Measurements from ENCODE around the gene OR52W1.

OR52W1 gene

GRCh38 chr11:6203327-6203726 lies 4.3 kb downstream of the OR52W1 start:
- H3K4me3 ChIP-seq (ENCODE audit: low read depth, low read length) = no peak overlapping the region
- DNase-seq (ENCODE audit: low read depth) = peak; percentile 24
- TF ChIP-seq, protein P1, sequence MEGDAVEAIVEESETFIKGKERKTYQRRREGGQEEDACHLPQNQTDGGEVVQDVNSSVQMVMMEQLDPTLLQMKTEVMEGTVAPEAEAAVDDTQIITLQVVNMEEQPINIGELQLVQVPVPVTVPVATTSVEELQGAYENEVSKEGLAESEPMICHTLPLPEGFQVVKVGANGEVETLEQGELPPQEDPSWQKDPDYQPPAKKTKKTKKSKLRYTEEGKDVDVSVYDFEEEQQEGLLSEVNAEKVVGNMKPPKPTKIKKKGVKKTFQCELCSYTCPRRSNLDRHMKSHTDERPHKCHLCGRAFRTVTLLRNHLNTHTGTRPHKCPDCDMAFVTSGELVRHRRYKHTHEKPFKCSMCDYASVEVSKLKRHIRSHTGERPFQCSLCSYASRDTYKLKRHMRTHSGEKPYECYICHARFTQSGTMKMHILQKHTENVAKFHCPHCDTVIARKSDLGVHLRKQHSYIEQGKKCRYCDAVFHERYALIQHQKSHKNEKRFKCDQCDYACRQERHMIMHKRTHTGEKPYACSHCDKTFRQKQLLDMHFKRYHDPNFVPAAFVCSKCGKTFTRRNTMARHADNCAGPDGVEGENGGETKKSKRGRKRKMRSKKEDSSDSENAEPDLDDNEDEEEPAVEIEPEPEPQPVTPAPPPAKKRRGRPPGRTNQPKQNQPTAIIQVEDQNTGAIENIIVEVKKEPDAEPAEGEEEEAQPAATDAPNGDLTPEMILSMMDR (IDR thresholded peaks at IDR 0.05; ENCODE audit: low read depth, low read length, missing control alignments) = no peak

DNA sequence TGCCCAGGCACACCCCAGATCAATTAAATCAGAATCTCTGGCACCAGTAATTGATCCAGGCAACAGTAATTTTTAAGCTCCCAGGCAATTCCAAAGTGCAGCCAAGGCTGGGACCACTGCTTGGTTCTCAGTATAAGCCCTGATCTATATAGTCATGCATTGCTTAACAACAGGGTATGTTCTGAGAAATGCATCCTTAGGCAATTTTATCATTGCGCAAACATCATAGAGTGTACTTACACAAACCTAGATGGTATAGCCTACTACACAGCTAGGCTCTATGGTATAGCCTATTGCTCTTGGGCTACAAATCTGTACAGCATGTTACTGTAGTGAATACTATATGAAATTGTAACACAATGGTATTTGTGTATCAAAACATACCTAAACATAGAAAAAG lies 5.7 kb downstream of the OR52W1 start:
- TF ChIP-seq, protein P1 (IDR thresholded peaks at IDR 0.05; ENCODE audit: low read depth, low read length, missing control alignments) = no peak
- no peak overlapping the region for H3K4me3 ChIP-seq (ENCODE audit: low read depth, low read length)
- no peak for DNase-seq (ENCODE audit: low read depth)

DNA sequence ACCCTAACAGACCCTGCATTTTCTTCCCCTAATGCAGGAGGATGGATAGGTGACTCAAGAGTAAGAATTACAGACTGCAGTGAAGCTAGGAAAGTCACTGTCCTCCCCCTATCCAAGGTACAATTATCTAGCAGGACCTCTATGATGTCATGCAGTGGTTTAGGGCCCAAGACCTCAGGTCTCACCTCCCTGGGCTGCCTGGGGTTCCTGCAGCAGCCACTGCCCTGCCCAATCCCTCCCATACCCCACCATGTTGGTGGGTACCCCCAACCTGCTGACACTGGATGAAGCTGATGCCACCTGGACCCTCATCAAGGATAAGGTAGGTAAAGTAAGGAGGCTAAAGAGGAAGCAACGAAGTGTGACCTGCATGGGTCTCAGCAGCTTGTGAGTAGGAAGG lies 6.3 kb downstream of the OR52W1 start, which contains the start of gene C11orf42:
Gene C11orf42 (plus strand): TSS at position 192 of the 400 bp plus-strand sequence. CDS start 59 bp downstream, at position 251.
- TF ChIP-seq, protein P1 (IDR thresholded peaks at IDR 0.05; ENCODE audit: low read depth, low read length, missing control alignments) = no peak
- no peak within 1 kb of the TSS for H3K4me3 ChIP-seq (ENCODE audit: low read depth, low read length)
- DNase-seq (ENCODE audit: low read depth) = no peak

GRCh38 chr11:6206456-6207180 lies 7.6 kb downstream of the OR52W1 start:
- no peak for DNase-seq (ENCODE audit: low read depth)
- H3K4me3 ChIP-seq (ENCODE audit: low read depth, low read length) = no peak overlapping the region
- TF ChIP-seq, protein P1 (IDR thresholded peaks at IDR 0.05; ENCODE audit: low read depth, low read length, missing control alignments) = no peak

DNA sequence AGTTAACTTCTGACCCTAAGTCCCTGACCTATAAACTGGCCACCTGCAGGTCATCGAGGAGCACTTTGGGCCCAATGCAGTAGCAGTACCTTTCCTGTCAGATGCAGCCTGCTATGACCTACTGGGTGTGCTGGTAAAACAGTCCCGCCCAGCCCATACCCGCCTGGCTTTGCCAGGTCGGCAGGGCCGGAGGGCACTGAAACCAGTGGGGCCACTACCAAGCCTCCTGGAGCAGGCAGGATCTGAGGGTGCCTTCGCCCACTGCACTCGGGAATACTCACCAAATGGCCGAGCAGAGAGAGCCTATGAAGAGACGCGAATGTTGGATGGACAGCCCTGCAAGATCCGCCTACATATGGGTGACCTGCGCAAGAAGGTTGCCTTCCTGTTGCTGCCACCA lies 10.8 kb downstream of the OR52W1 start:
- TF ChIP-seq, protein P1 (IDR thresholded peaks at IDR 0.05; ENCODE audit: low read depth, low read length, missing control alignments) = no peak
- DNase-seq (ENCODE audit: low read depth) = no peak
- no peak overlapping the region for H3K4me3 ChIP-seq (ENCODE audit: low read depth, low read length)

DNA sequence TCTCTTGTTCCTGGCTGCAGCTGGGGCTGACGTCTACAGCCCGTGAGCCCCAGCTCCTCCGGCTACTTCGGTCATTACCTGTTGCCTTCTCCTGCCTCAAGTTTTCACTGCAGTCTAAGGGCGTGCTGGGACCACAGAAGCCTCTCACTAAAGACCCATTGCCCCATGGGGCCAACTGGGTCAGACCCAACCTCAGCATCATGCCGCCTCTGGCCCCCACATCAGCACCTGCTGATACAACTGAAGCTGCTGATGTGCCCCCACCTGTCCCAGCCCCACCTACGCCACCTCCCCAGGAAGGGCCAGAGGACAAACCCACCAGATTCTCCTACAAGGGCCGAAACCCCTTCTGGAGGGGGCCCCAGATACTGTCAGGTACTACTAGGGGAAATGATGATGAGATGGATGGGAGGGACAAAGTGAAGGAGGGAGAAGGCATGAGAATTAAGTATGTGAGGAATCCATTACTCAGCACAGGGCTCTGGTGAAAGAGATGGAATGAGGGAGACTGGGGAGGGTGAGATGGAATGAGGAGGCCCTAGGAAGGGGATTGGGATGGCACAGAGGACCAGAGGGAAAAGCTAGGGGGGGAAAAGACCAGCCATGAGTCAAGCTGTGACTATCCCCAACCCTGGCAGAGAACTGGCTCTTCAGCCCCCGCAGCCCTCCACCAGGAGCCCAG lies 11.4 kb downstream of the OR52W1 start:
- TF ChIP-seq, protein P1 (IDR thresholded peaks at IDR 0.05; ENCODE audit: low read depth, low read length, missing control alignments) = no peak
- no peak for DNase-seq (ENCODE audit: low read depth)
- no peak overlapping the region for H3K4me3 ChIP-seq (ENCODE audit: low read depth, low read length)
